CD4-positive, alpha-beta memory T cell (primary cell): ENCODE results near the gene PPP4R4. TPM values are rescaled to one million over a fixed set of nuclear protein-coding genes. Genes with fewer than 3 reads are reported as not detected.
A peak's percentile ranks its signal among the peaks of the same experiment; 100 is the strongest.
"Not testable (repeated sequence)": the region's sequence is repeated elsewhere in the genome, so short reads cannot be mapped to it uniquely, and the experiment has no call there.

Experiments used
- CTCF ChIA-PET: fragments of 350-600 bp; sonication (Branson Sonifier 250); formaldehyde crosslinking; loops from one replicate; lab custom pipeline; 2021; ENCODE audit warnings: inconsistent platforms; ENCODE audit not compliant: partially characterized antibody; lab: Charles Lee
- POLR2A ChIA-PET: fragments of 350-600 bp; sonication (Branson Sonifier 250); formaldehyde crosslinking; loops from one replicate; lab custom pipeline; 2021; ENCODE audit not compliant: partially characterized antibody; lab: Charles Lee
- DNase-seq, 5 donors: peaks; one replicate each; pipeline versions ENCODE4 v3.0.0 to v3.0.0-alpha.2; 2020 to 2022; ENCODE audit warnings: mixed read lengths in 1 of 5
- H3K27ac ChIP-seq: one replicate; pipeline ENCODE4 v1.7.0; 2013; ENCODE audit warnings: low read depth, low read length
- H3K27me3 ChIP-seq: 2 replicates; pipeline ENCODE4 v1.7.0; 2013; ENCODE audit warnings: mild to moderate bottlenecking, low read length, moderate library complexity; ENCODE audit not compliant: insufficient read depth
- H3K36me3 ChIP-seq: 2 replicates; pipeline ENCODE4 v1.7.0; 2013; ENCODE audit warnings: mild to moderate bottlenecking, low read length, moderate library complexity; ENCODE audit not compliant: insufficient read depth
- H3K4me1 ChIP-seq: 2 replicates; pipeline ENCODE4 v1.7.0; 2013; ENCODE audit warnings: mild to moderate bottlenecking, low read length, moderate library complexity; ENCODE audit not compliant: insufficient read depth
- H3K4me3 ChIP-seq, 2 donors: one replicate each; pipeline ENCODE4 v1.7.0; 2013; ENCODE audit warnings: low read length in 2 of 2, mild to moderate bottlenecking in 1 of 2
- H3K9me3 ChIP-seq, 2 donors: one replicate each; pipeline ENCODE4 v1.7.0; 2013; ENCODE audit warnings: low read length in 2 of 2, control low read depth in 1 of 2; ENCODE audit not compliant: control insufficient read depth in 1 of 2
- H3K27ac Mint-ChIP-seq, 7 donors: one replicate each; pipeline ENCODE4 v1.8.0; 2020 to 2021; ENCODE audit warnings: mixed read lengths in 7 of 7, mild to moderate bottlenecking in 6 of 7, inconsistent platforms in 3 of 7, moderate library complexity in 3 of 7
- H3K27me3 Mint-ChIP-seq, 2 donors: one replicate each; pipeline ENCODE4 v1.8.0; 2020 to 2021; ENCODE audit warnings: mixed read lengths in 2 of 2
- H3K36me3 Mint-ChIP-seq, 2 donors: one replicate each; pipeline ENCODE4 v1.8.0; 2020 to 2021; ENCODE audit warnings: mixed read lengths in 2 of 2, inconsistent platforms in 1 of 2, mild to moderate bottlenecking in 1 of 2
- H3K4me1 Mint-ChIP-seq, 4 donors: one replicate each; pipeline ENCODE4 v1.8.0; 2020 to 2021; ENCODE audit warnings: mixed read lengths in 4 of 4, mild to moderate bottlenecking in 1 of 4
- H3K4me3 Mint-ChIP-seq, 8 donors: one replicate each; pipeline ENCODE4 v1.8.0; 2020 to 2021; ENCODE audit warnings: mixed read lengths in 8 of 8, mild to moderate bottlenecking in 7 of 8, moderate library complexity in 6 of 8, inconsistent platforms in 3 of 8
- H3K9me3 Mint-ChIP-seq, 8 donors: one replicate each; pipeline ENCODE4 v1.8.0; 2020 to 2021; ENCODE audit warnings: mixed read lengths in 8 of 8, mild to moderate bottlenecking in 5 of 8, inconsistent platforms in 3 of 8, moderate library complexity in 1 of 8
- intact Hi-C: fragments of 100-400 bp; cut with micrococcal nuclease; formaldehyde crosslinking; loops from one replicate; pipeline ENCODE4 v1.15.1; 2023
- polyA plus RNA-seq, 2 donors: library from polyadenylated mRNA; unstranded; fragments of 300-500 nt; fragmentation: Illumina TruSeq; gene quantifications; one replicate each; pipeline ENCODE4 v1.2.3, GENCODE V29; 2021
- total RNA-seq, 2 experiments: library from RNA; stranded (reverse); gene quantifications; one replicate each; pipeline ENCODE4 v1.2.3, GENCODE V29; 2021

The PPP4R4 gene
- total and polyA plus RNA-seq, 4 experiments from 2014 or later: 0.38 to 7.3 (median 3.8) TPM

DNA sequence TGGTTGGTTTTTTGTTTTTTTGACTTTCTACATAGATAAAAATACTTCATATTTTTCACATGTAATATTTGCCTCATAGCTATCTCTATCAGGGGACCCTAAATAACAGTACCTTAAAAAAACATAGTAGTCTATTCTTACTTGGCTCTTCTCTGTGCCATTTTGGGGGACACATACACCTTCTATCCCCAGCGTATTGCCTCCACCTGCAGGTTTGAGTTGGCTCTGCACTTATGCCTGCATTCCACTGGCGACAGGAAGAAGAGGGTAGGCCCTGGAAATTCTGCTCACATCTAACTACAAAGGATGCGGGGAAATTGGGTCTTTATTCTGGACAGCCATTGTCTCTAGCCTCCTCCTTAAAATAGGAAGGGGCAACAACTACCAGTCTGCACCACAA lies 30.9 kb upstream of the PPP4R4 start:
- Histone ChIP-seq H3K36me3 (no peaks in the 10 kb centered on the region), H3K4me1 (peaks cover 7% of the 10 kb centered on the region), H3K4me3 (no peak overlapping the region), H3K9me3 (no peaks in the 10 kb centered on the region), H3K27ac (no peak overlapping the region), H3K27me3 (no peaks in the 10 kb centered on the region)
- ChIA-PET POLR2A (interaction anchor here (1.0 to 1.2 kb wide), 2 partner anchors 27 to 32 kb away, joined by 3 to 4 read pairs; no protein-coding TSS in a partner anchor), CTCF (interaction anchor here (1.3 to 11.1 kb wide), 6 partner anchors 13 to 172 kb away, joined by 3 to 119 read pairs (median 6); partner anchors contain the start of gene IFI27L2)
- no peak overlapping the region for H3K4me3 Mint-ChIP-seq
- no peak for DNase-seq
- H3K36me3 Mint-ChIP-seq: no peaks in the 10 kb centered on the region
- no peak overlapping the region for H3K27ac Mint-ChIP-seq
- H3K4me1 Mint-ChIP-seq: peaks cover 12 to 17% (median 17%) of the 10 kb centered on the region in 4 donors
- intact Hi-C loops: no loop called here
- H3K9me3 Mint-ChIP-seq: peaks cover 0 to 4% (median 0%) of the 10 kb centered on the region in 8 donors
- H3K27me3 Mint-ChIP-seq: peaks cover 1% of the 10 kb centered on the region in 2 donors

DNA sequence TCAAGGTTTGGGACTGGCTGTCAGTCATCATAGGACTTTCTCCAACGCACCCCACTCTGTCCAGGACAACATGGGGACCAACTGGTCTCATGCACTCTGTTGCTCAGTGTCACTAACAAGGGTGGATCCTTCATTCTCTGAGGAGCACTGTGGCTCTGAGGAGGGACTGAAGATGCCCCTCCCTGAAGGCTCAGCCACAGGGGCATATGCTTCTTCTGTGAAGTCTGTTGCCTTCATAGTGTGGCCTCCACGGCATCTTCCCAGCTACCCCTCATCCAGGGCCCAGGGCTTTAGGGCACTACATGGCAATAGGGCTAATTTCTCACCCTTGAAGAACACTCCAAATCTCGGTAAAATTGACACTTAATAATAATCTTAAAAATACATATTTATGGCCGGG lies 30.4 kb upstream of the PPP4R4 start:
- Mint-ChIP-seq H3K9me3 (peaks cover 0 to 4% (median 0%) of the 10 kb centered on the region in 8 donors), H3K27ac (no peak overlapping the region), H3K27me3 (peaks cover 1% of the 10 kb centered on the region in 2 donors), H3K4me1 (peaks cover 12 to 17% (median 17%) of the 10 kb centered on the region in 4 donors), H3K36me3 (no peaks in the 10 kb centered on the region), H3K4me3 (no peak overlapping the region)
- Histone ChIP-seq H3K4me3 (no peak overlapping the region), H3K27me3 (no peaks in the 10 kb centered on the region), H3K9me3 (no peaks in the 10 kb centered on the region), H3K36me3 (no peaks in the 10 kb centered on the region), H3K27ac (no peak overlapping the region), H3K4me1 (peaks cover 7% of the 10 kb centered on the region)
- ChIA-PET POLR2A (no interaction called here), CTCF (interaction anchor here (1.5 to 11.1 kb wide), 4 partner anchors 13 to 108 kb away, joined by 3 to 119 read pairs (median 50); partner anchors contain the start of gene IFI27L2)
- intact Hi-C loops: no loop called here
- no peak for DNase-seq

DNA sequence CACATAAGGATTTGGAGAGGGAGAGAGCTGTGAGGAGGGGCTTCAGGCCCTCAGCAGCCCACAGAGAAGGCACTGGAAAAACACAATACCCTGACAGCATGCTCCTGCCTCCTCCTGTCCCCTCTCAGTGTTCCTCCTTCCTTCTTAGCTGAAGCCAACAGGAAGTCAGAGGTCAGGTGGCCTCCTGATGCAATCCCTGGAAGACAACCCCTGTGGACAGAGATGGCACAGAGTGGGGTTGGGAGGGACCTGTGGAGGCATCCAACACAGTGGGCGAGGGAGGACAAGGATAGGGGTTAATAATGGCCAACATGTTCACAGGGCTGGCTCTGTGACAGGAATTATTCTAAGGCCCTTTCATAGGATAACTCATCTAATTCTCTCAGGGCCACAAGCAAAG lies 29.4 kb upstream of the PPP4R4 start:
- peaks cover 0 to 4% (median 0%) of the 10 kb centered on the region in 8 donors for H3K9me3 Mint-ChIP-seq
- H3K4me1 ChIP-seq: peaks cover 7% of the 10 kb centered on the region
- peaks cover 12 to 17% (median 17%) of the 10 kb centered on the region in 4 donors for H3K4me1 Mint-ChIP-seq
- no peak overlapping the region for H3K4me3 ChIP-seq
- peak overlapping the region in 1 of 7 donors; percentile 61 for H3K27ac Mint-ChIP-seq
- POLR2A ChIA-PET: interaction anchor here (0.8 kb wide), 1 partner anchor 37 kb away, joined by 3 read pairs; no protein-coding TSS in a partner anchor
- H3K36me3 Mint-ChIP-seq: no peaks in the 10 kb centered on the region
- no peak overlapping the region for H3K4me3 Mint-ChIP-seq
- H3K27ac ChIP-seq: no peak overlapping the region
- no peaks in the 10 kb centered on the region for H3K9me3 ChIP-seq
- CTCF ChIA-PET: interaction anchor here (2.1 to 11.1 kb wide), 4 partner anchors 8 to 205 kb away, joined by 5 to 92 read pairs (median 12); partner anchors contain the start of gene IFI27L2
- intact Hi-C loops: no loop called here
- H3K27me3 Mint-ChIP-seq: peaks cover 0 to 1% of the 10 kb centered on the region in 2 donors
- DNase-seq: no peak
- no peaks in the 10 kb centered on the region for H3K27me3 ChIP-seq
- H3K36me3 ChIP-seq: no peaks in the 10 kb centered on the region

GRCh38 chr14:94145902-94146527 lies 28.1 kb upstream of the PPP4R4 start:
- Mint-ChIP-seq H3K27me3 (peaks cover 0 to 3% of the 10 kb centered on the region in 2 donors), H3K36me3 (no peaks in the 10 kb centered on the region), H3K4me1 (peaks cover 12 to 17% (median 17%) of the 10 kb centered on the region in 4 donors), H3K9me3 (peaks cover 0 to 5% (median 0%) of the 10 kb centered on the region in 8 donors), H3K4me3 (peak overlapping the region in 4 of 8 donors; percentile 3 to 32 (median 14)), H3K27ac (no peak overlapping the region)
- intact Hi-C loops: no loop called here
- no peak overlapping the region for H3K4me3 ChIP-seq
- no peak overlapping the region for H3K27ac ChIP-seq
- ChIA-PET CTCF (interaction anchor here (1.1 to 11.1 kb wide), 6 partner anchors 9 to 206 kb away, joined by 3 to 92 read pairs (median 6); partner anchors contain the start of gene IFI27L2), POLR2A (interaction anchor here (0.9 to 1.4 kb wide), 3 partner anchors 10 to 183 kb away, joined by 3 to 6 read pairs (median 4); no protein-coding TSS in a partner anchor)
- H3K36me3 ChIP-seq: no peaks in the 10 kb centered on the region
- peaks cover 7% of the 10 kb centered on the region for H3K4me1 ChIP-seq
- H3K27me3 ChIP-seq: no peaks in the 10 kb centered on the region
- no peak for DNase-seq
- H3K9me3 ChIP-seq: no peaks in the 10 kb centered on the region

GRCh38 chr14:94152676-94153075 lies 21.4 kb upstream of the PPP4R4 start:
- H3K36me3 ChIP-seq: no peaks in the 10 kb centered on the region
- intact Hi-C loops: no loop called here
- Mint-ChIP-seq H3K27ac (no peak overlapping the region), H3K4me1 (peaks cover 1 to 16% (median 9%) of the 10 kb centered on the region in 4 donors), H3K36me3 (no peaks in the 10 kb centered on the region), H3K4me3 (no peak overlapping the region), H3K27me3 (peaks cover 6% of the 10 kb centered on the region in 2 donors), H3K9me3 (peaks cover 0 to 3% (median 0%) of the 10 kb centered on the region in 8 donors)
- H3K27ac ChIP-seq: no peak overlapping the region
- POLR2A ChIA-PET: no interaction called here
- no peaks in the 10 kb centered on the region for H3K9me3 ChIP-seq
- CTCF ChIA-PET: interaction anchor here (1.3 to 1.5 kb wide), 2 partner anchors 16 to 21 kb away, joined by 5 to 9 read pairs; no protein-coding TSS in a partner anchor
- DNase-seq: no peak
- H3K4me3 ChIP-seq: no peak overlapping the region
- H3K27me3 ChIP-seq: no peaks in the 10 kb centered on the region
- H3K4me1 ChIP-seq: peaks cover 8% of the 10 kb centered on the region

GRCh38 chr14:94153750-94154342 lies 20.3 kb upstream of the PPP4R4 start:
- Mint-ChIP-seq H3K27me3 (peaks cover 6% of the 10 kb centered on the region in 2 donors), H3K27ac (no peak overlapping the region), H3K4me3 (no peak overlapping the region), H3K36me3 (no peaks in the 10 kb centered on the region), H3K9me3 (peaks cover 0 to 3% (median 0%) of the 10 kb centered on the region in 8 donors), H3K4me1 (peaks cover 10 to 28% (median 21%) of the 10 kb centered on the region in 4 donors)
- Histone ChIP-seq H3K27ac (no peak overlapping the region), H3K27me3 (no peaks in the 10 kb centered on the region), H3K4me3 (no peak overlapping the region), H3K4me1 (peaks cover 20% of the 10 kb centered on the region), H3K9me3 (no peaks in the 10 kb centered on the region), H3K36me3 (no peaks in the 10 kb centered on the region)
- ChIA-PET CTCF (interaction anchor here (1.1 to 1.5 kb wide), 2 partner anchors 17 to 214 kb away, joined by 3 to 9 read pairs; no protein-coding TSS in a partner anchor), POLR2A (no interaction called here)
- intact Hi-C loops: no loop called here
- DNase-seq: no peak

DNA sequence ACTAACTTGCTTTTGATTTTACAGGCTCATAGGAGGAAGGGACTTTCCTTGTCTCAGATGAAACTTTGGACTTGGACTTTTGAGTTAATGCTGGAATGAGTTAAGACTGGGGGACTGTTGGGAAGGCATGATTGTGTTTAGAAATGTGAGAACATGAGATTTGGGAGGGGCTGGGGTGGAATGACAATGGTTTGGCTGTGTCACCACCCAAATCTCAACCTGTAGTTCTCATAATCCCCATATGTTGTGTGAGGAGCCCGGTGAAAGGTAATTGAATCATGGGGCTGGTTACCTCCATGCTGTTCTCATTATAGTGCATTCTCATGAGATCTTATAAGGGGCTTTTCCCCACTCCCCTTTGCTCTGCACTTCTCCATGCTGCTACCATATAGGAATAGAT lies 18.0 kb upstream of the PPP4R4 start:
- DNase-seq, POLR2A ChIA-PET, intact Hi-C loops, H3K9me3 ChIP-seq, H3K9me3 Mint-ChIP-seq, H3K36me3 ChIP-seq, H3K36me3 Mint-ChIP-seq, H3K27me3 ChIP-seq, H3K4me3 ChIP-seq, H3K27ac ChIP-seq, H3K27me3 Mint-ChIP-seq: not testable (repeated sequence)
- H3K4me1 ChIP-seq: peaks cover 40% of the 10 kb centered on the region
- H3K27ac Mint-ChIP-seq: peak overlapping the region in 3 of 7 donors; percentile 29 to 57 (median 37)
- peak overlapping the region in 1 of 8 donors; percentile 36 for H3K4me3 Mint-ChIP-seq
- CTCF ChIA-PET: interaction anchor here (1.7 to 3.8 kb wide), 2 partner anchors 13 to 19 kb away, joined by 5 to 23 read pairs; no protein-coding TSS in a partner anchor
- H3K4me1 Mint-ChIP-seq: peaks cover 21 to 48% (median 40%) of the 10 kb centered on the region in 4 donors
